ENCODE results near the gene PTPRN2. TPM values are rescaled to one million over a fixed set of nuclear protein-coding genes. Genes with fewer than 3 reads are reported as not detected.
A peak's percentile ranks its signal among the peaks of the same experiment; 100 is the strongest.

Gene PTPRN2
- total and polyA plus RNA-seq, 7 donors = 3.2 to 7.1 (median 5.5) TPM

- Histone ChIP-seq H3K4me3 (no peak overlapping the region), H3K27ac (no peak overlapping the region), H3K4me1 (no peaks in the 10 kb centered on the region), H3K27me3 (no peaks in the 10 kb centered on the region), H3K9me3 (peaks cover 0 to 5% (median 2%) of the 10 kb centered on the region in 4 donors), H3K36me3 (no peaks in the 10 kb centered on the region)
- 85 to 90% methylated on average over 16 of the region's 16 CpGs for WGBS, 2 donors
- intact Hi-C loops (cut with DNase I) = no loop called here
- peak; percentile 29 for DNase-seq
- TF ChIP-seq POLR2AphosphoS5 (IDR thresholded peaks at IDR 0.05) (no peak), POLR2A (IDR thresholded peaks at IDR 0.05) (no peak)
Observed at GRCh38 chr7:158358926-158359645, 228.5 kb downstream of the PTPRN2 start.

GRCh38 chr7:158357898-158358821, 229.5 kb downstream of the PTPRN2 start:
- H3K36me3 ChIP-seq = no peaks in the 10 kb centered on the region
- H3K27ac ChIP-seq = no peak overlapping the region
- H3K4me3 ChIP-seq = no peak overlapping the region
- WGBS, 2 donors = 91 to 93% methylated on average over 26 of the region's 26 CpGs
- H3K4me1 ChIP-seq = no peaks in the 10 kb centered on the region
- no peaks in the 10 kb centered on the region for H3K27me3 ChIP-seq
- DNase-seq = peak; percentile 33
- peaks cover 0 to 5% (median 2%) of the 10 kb centered on the region in 4 donors for H3K9me3 ChIP-seq
- TF ChIP-seq EP300 (IDR thresholded peaks at IDR 0.05) (no peak), POLR2AphosphoS5 (IDR thresholded peaks at IDR 0.05) (no peak), POLR2A (IDR thresholded peaks at IDR 0.05) (no peak), CTCF (IDR thresholded peaks at IDR 0.05) (no peak)
- intact Hi-C loops (cut with DNase I) = no loop called here

GRCh38 chr7:158357106-158357897, 230.3 kb downstream of the PTPRN2 start:
- intact Hi-C loops (cut with DNase I) = no loop called here
- DNase-seq = peak; percentile 46
- H3K4me3 ChIP-seq = no peak overlapping the region

GRCh38 chr7:158356454-158356853, 231.2 kb downstream of the PTPRN2 start:
- 61 to 62% methylated on average over 3 of the region's 3 CpGs for WGBS, 2 donors
- TF ChIP-seq CTCF (IDR thresholded peaks at IDR 0.05) (no peak), EP300 (IDR thresholded peaks at IDR 0.05) (no peak), POLR2AphosphoS5 (IDR thresholded peaks at IDR 0.05) (no peak), POLR2A (IDR thresholded peaks at IDR 0.05) (no peak)

More at GRCh38 chr7:158357106-158357897, 230.3 kb downstream of the PTPRN2 start:
- no peaks in the 10 kb centered on the region for H3K27me3 ChIP-seq
- no peaks in the 10 kb centered on the region for H3K4me1 ChIP-seq
- TF ChIP-seq POLR2AphosphoS5 (IDR thresholded peaks at IDR 0.05) (no peak), CTCF (IDR thresholded peaks at IDR 0.05) (no peak), POLR2A (IDR thresholded peaks at IDR 0.05) (no peak), EP300 (IDR thresholded peaks at IDR 0.05) (no peak)
- H3K9me3 ChIP-seq = peaks cover 0 to 5% (median 2%) of the 10 kb centered on the region in 4 donors
- no peaks in the 10 kb centered on the region for H3K36me3 ChIP-seq
- 93 to 96% methylated on average over 30 of the region's 30 CpGs for WGBS, 2 donors
- H3K27ac ChIP-seq = no peak overlapping the region

More at GRCh38 chr7:158356454-158356853, 231.2 kb downstream of the PTPRN2 start:
- Histone ChIP-seq H3K4me1 (no peaks in the 10 kb centered on the region), H3K9me3 (peaks cover 0 to 5% (median 2%) of the 10 kb centered on the region in 4 donors), H3K4me3 (no peak overlapping the region), H3K27ac (no peak overlapping the region), H3K27me3 (no peaks in the 10 kb centered on the region), H3K36me3 (no peaks in the 10 kb centered on the region)
- DNase-seq = no peak
- intact Hi-C loops (cut with DNase I) = no loop called here

All from sigmoid colon (tissue), 7 donors.